MCF 10A (cell line): ENCODE results near the gene RPUSD4. TPM values are rescaled to one million over a fixed set of nuclear protein-coding genes. Genes with fewer than 3 reads are reported as not detected.

ENCODE experiments used
- BruUV-seq: library from RNA; stranded (reverse); fragments of 400-500 nt; replicated peaks from 2 replicates; lab custom pipeline; 2021; lab: Mats Ljungman, UMichigan
- CTCF ChIA-PET: fragments of 300-600 bp; sonication (Branson Sonifier 250); formaldehyde crosslinking; extraction: SDS; loops from one replicate; lab custom pipeline; 2021; ENCODE audit warnings: antibody characterized with exemption, inconsistent platforms; lab: Yijun Ruan, JAX
- POLR2A ChIA-PET: fragments of 300-600, 350-650 bp; sonication (Branson Sonifier 250); formaldehyde crosslinking; extraction: SDS; loops from one replicate; lab custom pipeline; 2020; ENCODE audit warnings: antibody characterized with exemption, inconsistent platforms; lab: Yijun Ruan, JAX
- DNase-seq: peaks from one replicate; pipeline ENCODE4 v3.0.0-alpha.2; 2018; ENCODE audit not compliant: unreplicated experiment
- H3K27ac Mint-ChIP-seq: one replicate; pipeline ENCODE4 v1.8.0; 2022; ENCODE audit warnings: mild to moderate bottlenecking, low read depth, mixed read lengths; ENCODE audit not compliant: unreplicated experiment
- H3K27me3 Mint-ChIP-seq: one replicate; pipeline ENCODE4 v1.8.0; 2022; ENCODE audit warnings: mixed read lengths; ENCODE audit not compliant: insufficient read depth, unreplicated experiment
- H3K36me3 Mint-ChIP-seq: one replicate; pipeline ENCODE4 v1.8.0; 2022; ENCODE audit warnings: mild to moderate bottlenecking, moderate library complexity, mixed read lengths; ENCODE audit not compliant: insufficient read depth, unreplicated experiment
- H3K4me1 Mint-ChIP-seq: one replicate; pipeline ENCODE4 v1.8.0; 2022; ENCODE audit warnings: mixed read lengths; ENCODE audit not compliant: insufficient read depth, unreplicated experiment
- H3K4me3 Mint-ChIP-seq: one replicate; pipeline ENCODE4 v1.8.0; 2022; ENCODE audit warnings: mild to moderate bottlenecking, moderate library complexity, mixed read lengths; ENCODE audit not compliant: unreplicated experiment
- H3K9me3 Mint-ChIP-seq: one replicate; pipeline ENCODE4 v1.8.0; 2022; ENCODE audit warnings: mixed read lengths; ENCODE audit not compliant: unreplicated experiment
- CTCF ChIP-seq: fragments of 200-600 bp; IDR thresholded peaks from one replicate; pipeline ENCODE4 v1.8.0; 2022; ENCODE audit warnings: antibody characterized with exemption, mild to moderate bottlenecking; ENCODE audit not compliant: unreplicated experiment
- intact Hi-C: fragments of 100-400 bp; cut with micrococcal nuclease; formaldehyde crosslinking; loops from 2 replicates; pipeline ENCODE4 v1.14.1; 2022
- total RNA-seq: library from RNA; stranded (reverse); gene quantifications from 2 replicates; pipeline ENCODE4 v1.2.3, GENCODE V29; 2022

The RPUSD4 gene
- total RNA-seq, 1 experiment from 2014 or later = 26.7 TPM

- Mint-ChIP-seq H3K4me1 (peaks cover 10% of the 10 kb centered on the region), H3K27me3 (no peaks in the 10 kb centered on the region), H3K4me3 (no peak overlapping the region), H3K36me3 (peaks cover 12% of the 10 kb centered on the region), H3K9me3 (no peaks in the 10 kb centered on the region), H3K27ac (no peak overlapping the region)
- CTCF ChIA-PET = interaction anchor here (0.5 to 4.9 kb wide), 6 partner anchors 57 to 272 kb away, joined by 3 to 24 read pairs (median 8); no protein-coding TSS in a partner anchor
- intact Hi-C loops = no loop called here
- no TSS peak for BruUV-seq
- TF ChIP-seq CTCF = no peak
- POLR2A ChIA-PET = no interaction called here
- no peak for DNase-seq
These were observed 22.1 kb downstream of the RPUSD4 start for GRCh38 chr11:126189109-126189929.

- no TSS peak for BruUV-seq
- no peak for TF ChIP-seq CTCF
- Mint-ChIP-seq H3K27me3 (no peaks in the 10 kb centered on the region), H3K27ac (no peak overlapping the region), H3K4me1 (peaks cover 10% of the 10 kb centered on the region), H3K9me3 (no peaks in the 10 kb centered on the region), H3K36me3 (peaks cover 9% of the 10 kb centered on the region), H3K4me3 (no peak overlapping the region)
- POLR2A ChIA-PET = no interaction called here
- CTCF ChIA-PET = interaction anchor here (0.5 to 4.9 kb wide), 3 partner anchors 57 to 264 kb away, joined by 3 to 24 read pairs (median 8); no protein-coding TSS in a partner anchor
- intact Hi-C loops = no loop called here
- no peak for DNase-seq
These were observed 22.9 kb downstream of the RPUSD4 start for GRCh38 chr11:126188332-126189108.

GRCh38 chr11:126186708-126187529 is 24.5 kb downstream of the RPUSD4 start:
- no TSS peak for BruUV-seq
- TF ChIP-seq CTCF = no peak
- CTCF ChIA-PET = interaction anchor here (0.6 to 4.9 kb wide), 5 partner anchors 46 to 963 kb away, joined by 3 to 24 read pairs (median 3); no protein-coding TSS in a partner anchor
- POLR2A ChIA-PET = no interaction called here
- Mint-ChIP-seq H3K9me3 (no peaks in the 10 kb centered on the region), H3K27me3 (no peaks in the 10 kb centered on the region), H3K4me1 (peaks cover 10% of the 10 kb centered on the region), H3K4me3 (no peak overlapping the region), H3K36me3 (peaks cover 7% of the 10 kb centered on the region), H3K27ac (no peak overlapping the region)
- no peak for DNase-seq
- intact Hi-C loops = no loop called here
